ENCODE results near the gene INTS11.
"Not testable (repeated sequence)": the region's sequence is repeated elsewhere in the genome, so short reads cannot be mapped to it uniquely, and the experiment has no call there.

The INTS11 gene

DNA sequence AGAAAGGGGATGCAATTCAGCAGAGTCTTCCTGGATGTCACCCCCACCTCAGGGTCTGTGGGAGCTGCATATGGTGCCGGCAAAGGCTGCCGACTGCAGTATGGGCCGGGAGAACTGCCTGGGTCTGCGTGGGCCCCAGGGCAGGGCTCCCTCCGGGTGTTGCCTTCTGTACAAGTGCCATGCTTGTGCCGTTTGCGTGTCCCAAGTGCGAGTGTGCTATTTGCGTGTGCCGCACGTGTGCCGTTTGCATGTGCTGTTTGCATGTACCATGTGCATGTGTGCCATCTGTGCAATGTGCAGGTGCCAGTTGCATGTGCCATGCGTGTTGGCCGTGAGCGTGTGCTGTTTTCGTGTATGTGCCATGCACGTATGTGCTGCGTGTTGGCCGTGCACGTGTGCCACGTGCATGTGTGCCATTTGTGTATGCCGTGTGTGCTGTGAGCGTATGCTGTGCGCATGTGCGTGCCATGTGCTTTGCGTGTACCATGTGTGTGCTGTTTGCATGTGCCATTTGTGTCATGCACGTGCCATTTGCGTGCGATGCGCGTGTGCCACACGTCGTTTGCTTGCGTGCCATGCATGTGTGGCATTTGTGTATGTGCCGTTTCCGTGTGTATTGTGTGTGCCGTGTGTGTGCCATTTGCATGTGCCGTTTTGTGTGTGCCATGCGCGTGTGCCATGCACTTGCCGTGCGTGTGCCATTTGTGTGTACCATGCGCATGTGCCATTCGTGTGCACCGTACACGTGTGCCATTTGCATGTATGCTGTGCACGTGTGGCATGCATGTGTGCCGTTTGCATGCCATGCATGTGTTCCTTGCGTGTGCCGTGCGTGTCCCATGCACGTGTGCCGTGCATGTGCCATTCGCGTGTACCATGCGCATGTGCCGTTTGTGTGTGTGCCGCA is 5.1 kb upstream of the INTS11 start:
- no peak for DNase-seq (ENCODE audit: low read depth in 2 of 2)

DNA sequence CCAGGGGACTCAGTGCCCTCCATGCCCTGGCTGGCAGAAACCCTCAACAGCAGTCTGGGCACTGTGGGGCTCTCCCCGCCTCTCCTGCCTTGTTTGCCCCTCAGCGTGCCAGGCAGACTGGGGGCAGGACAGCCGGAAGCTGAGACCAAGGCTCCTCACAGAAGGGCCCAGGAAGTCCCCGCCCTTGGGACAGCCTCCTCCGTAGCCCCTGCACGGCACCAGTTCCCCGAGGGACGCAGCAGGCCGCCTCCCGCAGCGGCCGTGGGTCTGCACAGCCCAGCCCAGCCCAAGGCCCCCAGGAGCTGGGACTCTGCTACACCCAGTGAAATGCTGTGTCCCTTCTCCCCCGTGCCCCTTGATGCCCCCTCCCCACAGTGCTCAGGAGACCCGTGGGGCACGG is 3.8 kb upstream of the INTS11 start:
- DNase-seq (ENCODE audit: low read depth in 2 of 2) = no peak

GRCh38 chr1:1327291-1327690 is 2.8 kb upstream of the INTS11 start:
- no peak for DNase-seq (ENCODE audit: low read depth in 2 of 2)

GRCh38 chr1:1326075-1326605 is 1.7 kb upstream of the INTS11 start:
- DNase-seq (ENCODE audit: low read depth in 2 of 2) = no peak

GRCh38 chr1:1325288-1326074 is 1.0 kb upstream of the INTS11 start:
- no peak for DNase-seq (ENCODE audit: low read depth in 2 of 2)

DNA sequence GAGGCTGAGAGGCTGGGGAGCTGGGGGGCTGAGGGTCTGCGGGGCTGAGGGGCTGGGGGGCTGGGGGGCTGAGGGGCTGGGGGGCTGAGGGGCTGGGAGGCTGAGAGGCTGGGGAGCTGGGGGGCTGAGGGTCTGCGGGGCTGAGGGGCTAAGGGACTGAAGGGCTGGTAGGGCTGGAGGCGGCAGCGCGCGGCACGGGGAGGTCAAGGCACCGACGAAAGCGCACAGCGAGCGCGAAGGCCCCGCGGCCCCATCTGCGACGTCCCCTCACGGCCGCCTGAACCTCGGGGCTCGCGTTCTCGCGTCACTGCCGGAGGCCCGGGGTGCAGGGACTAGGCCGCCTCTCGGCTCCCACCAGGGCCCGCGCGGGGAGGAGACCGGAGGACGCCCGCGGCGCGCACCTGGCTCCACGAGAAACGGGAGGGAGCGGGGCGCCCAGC is 356 bp downstream of the INTS11 start:
- no peak for DNase-seq (ENCODE audit: low read depth in 2 of 2)

GRCh38 chr1:1322952-1323351 is 1.5 kb downstream of the INTS11 start:
- no peak for DNase-seq (ENCODE audit: low read depth in 2 of 2)

DNA sequence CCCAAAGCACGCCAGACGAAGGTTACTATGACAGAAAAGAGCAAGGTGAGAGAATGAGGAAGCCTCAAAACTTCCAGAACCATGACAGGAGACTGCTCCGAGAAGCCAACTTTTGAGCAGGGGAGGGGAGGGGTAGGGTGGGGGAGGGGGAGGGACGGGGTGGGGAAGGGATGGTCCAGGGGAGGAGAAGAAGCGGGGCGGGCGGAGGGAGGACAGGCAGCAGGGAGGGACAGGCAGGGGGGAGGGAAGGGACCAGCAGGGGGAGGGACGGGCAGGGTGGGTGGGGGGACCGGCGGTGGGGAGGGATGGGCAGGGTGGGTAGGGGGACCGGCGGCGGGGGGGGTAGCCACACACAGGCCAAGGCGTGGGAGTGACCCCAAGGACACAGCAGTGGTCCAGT is 2.0 kb downstream of the INTS11 start:
- DNase-seq (ENCODE audit: low read depth in 2 of 2) = no peak

- DNase-seq (ENCODE audit: low read depth in 2 of 2) = no peak
These were observed 3.0 kb downstream of the INTS11 start for GRCh38 chr1:1321477-1321876.

GRCh38 chr1:1320666-1321448 is 3.6 kb downstream of the INTS11 start:
- DNase-seq (ENCODE audit: low read depth in 2 of 2) = no peak

DNA sequence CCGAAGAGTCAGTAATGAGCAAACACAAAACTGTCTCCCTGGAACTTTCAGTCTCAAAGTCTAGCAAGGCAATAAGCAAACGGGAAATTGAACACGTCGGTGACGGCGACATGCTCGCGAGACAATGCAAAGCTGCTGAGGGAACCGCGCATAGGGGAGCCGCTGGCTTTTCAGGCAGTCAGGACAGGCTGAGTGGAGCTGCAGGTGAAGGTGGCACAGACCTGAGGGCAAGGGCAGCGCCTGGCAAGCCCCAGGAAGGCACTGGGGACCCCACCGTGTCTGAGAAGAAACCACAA is 4.9 kb downstream of the INTS11 start:
- no peak for DNase-seq (ENCODE audit: low read depth in 2 of 2)

- DNase-seq (ENCODE audit: low read depth in 2 of 2) = no peak
These were observed 5.4 kb downstream of the INTS11 start for GRCh38 chr1:1318777-1319645.

DNA sequence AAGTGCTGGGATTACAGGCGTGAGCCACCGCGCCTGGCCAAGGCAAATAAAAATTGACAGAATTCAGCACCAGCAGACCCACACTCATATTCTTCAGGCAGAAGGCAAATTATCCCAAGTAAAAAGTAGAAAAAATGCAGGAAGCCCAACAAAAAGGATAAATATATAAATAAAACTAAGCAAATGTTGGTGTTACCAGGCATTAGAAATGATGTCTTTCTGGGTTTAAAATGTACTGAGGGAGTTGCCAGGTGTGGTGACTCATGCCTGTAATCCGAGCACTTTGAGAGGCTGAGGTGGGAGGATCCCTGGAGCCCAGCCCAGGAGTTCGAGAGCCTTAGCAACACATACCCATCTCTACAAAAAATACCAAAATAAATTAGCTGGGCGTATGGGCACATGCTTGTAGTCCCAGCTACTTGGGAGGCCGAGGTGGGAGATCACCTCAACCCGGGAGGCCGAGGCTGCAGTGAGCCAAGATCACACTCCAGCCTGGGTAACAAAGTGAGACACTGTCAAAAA is 6.3 kb downstream of the INTS11 start:
- no peak for DNase-seq (ENCODE audit: low read depth in 2 of 2)

DNA sequence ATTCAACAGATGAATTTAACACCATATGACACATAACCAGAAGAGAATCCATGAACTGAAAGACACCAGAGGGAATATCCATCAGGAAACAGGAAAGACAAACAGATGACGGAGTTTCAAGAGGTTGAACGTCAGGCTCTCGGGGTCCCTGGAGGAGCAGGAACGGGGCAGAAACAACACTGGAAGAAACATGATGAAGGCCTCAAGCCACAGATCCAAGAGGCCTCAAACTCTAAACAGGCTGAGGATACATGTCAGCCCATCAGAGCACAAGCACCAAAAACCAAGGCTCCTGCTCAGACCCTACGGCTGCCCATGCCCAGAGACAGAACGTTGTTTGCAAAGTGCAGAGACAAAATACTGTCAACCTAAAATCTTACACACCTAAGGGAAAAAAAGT is 7.0 kb downstream of the INTS11 start:
- DNase-seq (ENCODE audit: low read depth in 2 of 2) = no peak

DNA sequence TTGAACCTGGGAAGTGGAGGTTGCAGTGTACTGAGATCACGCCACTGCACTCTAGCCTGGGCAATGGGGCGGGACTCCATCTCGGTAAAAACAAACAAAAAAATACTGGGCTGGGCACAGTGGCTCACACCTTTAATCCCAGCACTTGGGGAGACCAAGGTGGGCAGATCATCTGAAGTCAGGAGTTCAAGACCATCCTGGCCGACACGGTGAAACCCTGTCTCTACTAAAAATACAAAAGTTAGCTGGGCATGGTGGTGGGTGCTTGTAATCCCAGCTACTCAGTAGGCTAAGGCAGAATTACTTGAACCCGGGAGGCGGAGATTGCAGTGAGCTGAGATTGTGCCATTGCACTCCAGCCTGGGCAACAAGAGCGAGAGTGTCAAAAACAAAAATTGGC is 8.3 kb downstream of the INTS11 start:
- DNase-seq (ENCODE audit: low read depth in 2 of 2) = not testable (repeated sequence)

- DNase-seq (ENCODE audit: low read depth in 2 of 2) = no peak
These were observed 9.0 kb downstream of the INTS11 start for GRCh38 chr1:1315435-1315954.

- no peak for DNase-seq (ENCODE audit: low read depth in 2 of 2)
These were observed 9.7 kb downstream of the INTS11 start for GRCh38 chr1:1314678-1315335.

DNA sequence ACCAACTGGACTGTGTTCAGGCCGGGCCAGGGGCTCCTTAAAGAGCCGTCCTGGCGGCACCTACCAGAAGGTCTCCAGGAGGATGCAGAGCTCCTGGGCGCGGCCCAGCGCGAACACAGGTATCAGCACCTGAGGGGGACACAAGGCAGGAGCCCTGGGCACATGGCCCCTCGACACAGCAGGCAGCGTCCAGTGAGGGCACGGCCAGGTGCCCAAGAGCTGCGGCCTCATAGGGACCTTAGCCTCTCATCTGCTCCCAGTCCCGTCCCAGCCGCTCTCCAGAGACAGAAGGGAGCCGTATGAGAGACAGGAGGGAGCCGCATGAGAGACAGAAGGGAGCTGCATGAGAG is 10.2 kb downstream of the INTS11 start:
- no peak for DNase-seq (ENCODE audit: low read depth in 2 of 2)

- DNase-seq (ENCODE audit: low read depth in 2 of 2) = no peak
These were observed 10.8 kb downstream of the INTS11 start for GRCh38 chr1:1313500-1314236.

Measured in activated CD4-positive, alpha-beta T cell treated with anti-CD3 and anti-CD28 coated beads for 24 hours (primary cell).